NT2/D1 (cell line): ENCODE data around the gene ADARB2.

Source experiments
- SUZ12 ChIP-seq: IDR thresholded peaks from 2 replicates; pipeline ENCODE4 v1.6.1; 2011; ENCODE audit not compliant: insufficient read length, insufficient read depth; ENCODE audit errors: extremely low read depth
- YY1 ChIP-seq: IDR thresholded peaks from 2 replicates; pipeline ENCODE4 v1.6.1; 2011; ENCODE audit not compliant: insufficient read length, insufficient read depth
- ZNF274 ChIP-seq: IDR thresholded peaks from 2 replicates; pipeline ENCODE4 v1.6.1; 2011; ENCODE audit warnings: mild to moderate bottlenecking, low read depth, low read length

GRCh38 chr10:1205450-1206030 is 531.8 kb downstream of the ADARB2 start:
- no peak for TF ChIP-seq YY1
- no peak for TF ChIP-seq ZNF274
- TF ChIP-seq SUZ12: no peak
